ENCODE measurements around the gene GSX1. TPM values are rescaled to one million over a fixed set of nuclear protein-coding genes. Genes with fewer than 3 reads are reported as not detected.
"Not testable (repeated sequence)": the region's sequence is repeated elsewhere in the genome, so short reads cannot be mapped to it uniquely, and the experiment has no call there.

Gene GSX1
- total RNA-seq, 2 experiments from 2014 or later = not detected

DNA sequence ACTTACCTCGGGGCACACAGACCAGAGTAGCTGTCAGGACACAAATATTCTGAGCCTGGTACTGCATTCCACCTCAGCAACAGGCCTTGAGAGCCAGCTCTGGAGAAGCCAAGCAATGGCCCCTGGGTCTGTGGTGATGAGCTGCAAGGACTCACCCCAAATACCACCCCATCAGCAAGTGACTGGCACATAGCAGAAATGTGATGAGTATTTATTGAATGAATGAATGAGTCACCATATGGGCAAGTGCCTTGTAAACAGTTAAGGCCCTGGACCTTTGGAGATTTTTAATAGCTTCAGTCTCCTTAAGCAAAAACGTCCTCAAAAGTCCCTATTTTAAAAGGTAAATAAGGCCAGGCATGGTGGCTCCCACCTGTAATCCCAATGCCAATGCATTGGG, 18.2 kb downstream of the GSX1 start:
- Mint-ChIP-seq H3K9me3 (no peaks in the 10 kb centered on the region), H3K36me3 (ENCODE audit: low read depth) (no peaks in the 10 kb centered on the region), H3K4me1 (ENCODE audit: low read depth) (no peaks in the 10 kb centered on the region), H3K27me3 (peaks cover 84% of the 10 kb centered on the region), H3K4me3 (no peak overlapping the region), H3K27ac (no peak overlapping the region)
- H3K27ac ChIP-seq (ENCODE audit: low read depth in 1 of 2, low read length in 2 of 2) = no peak overlapping the region
- TF ChIP-seq, protein P1, sequence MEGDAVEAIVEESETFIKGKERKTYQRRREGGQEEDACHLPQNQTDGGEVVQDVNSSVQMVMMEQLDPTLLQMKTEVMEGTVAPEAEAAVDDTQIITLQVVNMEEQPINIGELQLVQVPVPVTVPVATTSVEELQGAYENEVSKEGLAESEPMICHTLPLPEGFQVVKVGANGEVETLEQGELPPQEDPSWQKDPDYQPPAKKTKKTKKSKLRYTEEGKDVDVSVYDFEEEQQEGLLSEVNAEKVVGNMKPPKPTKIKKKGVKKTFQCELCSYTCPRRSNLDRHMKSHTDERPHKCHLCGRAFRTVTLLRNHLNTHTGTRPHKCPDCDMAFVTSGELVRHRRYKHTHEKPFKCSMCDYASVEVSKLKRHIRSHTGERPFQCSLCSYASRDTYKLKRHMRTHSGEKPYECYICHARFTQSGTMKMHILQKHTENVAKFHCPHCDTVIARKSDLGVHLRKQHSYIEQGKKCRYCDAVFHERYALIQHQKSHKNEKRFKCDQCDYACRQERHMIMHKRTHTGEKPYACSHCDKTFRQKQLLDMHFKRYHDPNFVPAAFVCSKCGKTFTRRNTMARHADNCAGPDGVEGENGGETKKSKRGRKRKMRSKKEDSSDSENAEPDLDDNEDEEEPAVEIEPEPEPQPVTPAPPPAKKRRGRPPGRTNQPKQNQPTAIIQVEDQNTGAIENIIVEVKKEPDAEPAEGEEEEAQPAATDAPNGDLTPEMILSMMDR (IDR thresholded peaks at IDR 0.05) = no peak
- intact Hi-C loops (cut with DNase I, micrococcal nuclease) = loop anchor here in 1 of 2 experiments (10.0 kb wide), 1 partner anchor 246 kb away; no protein-coding TSS in a partner anchor
- no peaks in the 10 kb centered on the region for H3K9me3 ChIP-seq (ENCODE audit: control insufficient read depth in 1 of 2, insufficient read depth in 1 of 2, low read length in 2 of 2)
- ChIA-PET POLR2A (no interaction called here), CTCF (no interaction called here)
- H3K27me3 ChIP-seq (ENCODE audit: control insufficient read depth in 1 of 2, insufficient read depth in 2 of 2, low read length in 2 of 2) = peaks cover 12% of the 10 kb centered on the region in 2 experiments
- no peaks in the 10 kb centered on the region for H3K36me3 ChIP-seq (ENCODE audit: insufficient read depth, low read length)
- H3K4me1 ChIP-seq (ENCODE audit: insufficient read depth, low read length) = no peaks in the 10 kb centered on the region
- ATAC-seq (ENCODE audit: poor library complexity) (no peak), DNase-seq (no peak)
- no peak overlapping the region for H3K4me3 ChIP-seq (ENCODE audit: low read length)

DNA sequence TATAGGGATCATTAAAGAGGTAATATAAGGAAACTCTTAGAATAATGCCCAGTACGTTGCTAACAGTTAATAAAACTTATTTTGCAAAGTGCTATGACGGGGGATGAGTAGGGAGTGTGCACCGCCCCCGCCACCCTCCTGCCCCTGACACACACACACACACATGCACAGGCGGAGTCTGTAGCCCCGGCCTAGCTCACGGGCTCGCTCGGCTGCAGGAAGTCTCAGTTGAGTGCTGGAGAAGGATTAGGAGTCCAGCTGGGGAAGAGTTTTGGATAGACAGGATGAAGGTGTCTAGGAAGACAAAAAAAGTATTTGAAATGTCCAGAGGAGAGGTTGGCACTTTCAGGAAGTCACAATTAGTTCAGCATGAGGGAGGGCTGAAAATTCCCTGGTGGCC, 21.5 kb downstream of the GSX1 start:
- DNase-seq (no peak), ATAC-seq (ENCODE audit: poor library complexity) (no peak)
- H3K36me3 Mint-ChIP-seq (ENCODE audit: low read depth) = no peaks in the 10 kb centered on the region
- Histone ChIP-seq H3K27me3 (ENCODE audit: control insufficient read depth in 1 of 2, insufficient read depth in 2 of 2, low read length in 2 of 2) (peaks cover 15 to 19% of the 10 kb centered on the region in 2 experiments), H3K4me3 (ENCODE audit: low read length) (no peak overlapping the region), H3K9me3 (ENCODE audit: control insufficient read depth in 1 of 2, insufficient read depth in 1 of 2, low read length in 2 of 2) (no peaks in the 10 kb centered on the region), H3K27ac (ENCODE audit: low read depth in 1 of 2, low read length in 2 of 2) (no peak overlapping the region), H3K36me3 (ENCODE audit: insufficient read depth, low read length) (no peaks in the 10 kb centered on the region), H3K4me1 (ENCODE audit: insufficient read depth, low read length) (no peaks in the 10 kb centered on the region)
- H3K27ac Mint-ChIP-seq = no peak overlapping the region
- H3K27me3 Mint-ChIP-seq = peaks cover 76% of the 10 kb centered on the region
- CTCF ChIA-PET = no interaction called here
- no peaks in the 10 kb centered on the region for H3K4me1 Mint-ChIP-seq (ENCODE audit: low read depth)
- intact Hi-C loops (cut with DNase I, micrococcal nuclease) = loop anchor here in 1 of 2 experiments (10.0 kb wide), 1 partner anchor 249 kb away; no protein-coding TSS in a partner anchor
- H3K9me3 Mint-ChIP-seq = no peaks in the 10 kb centered on the region
- TF ChIP-seq, protein P1 (IDR thresholded peaks at IDR 0.05) = no peak
- H3K4me3 Mint-ChIP-seq = no peak overlapping the region
- POLR2A ChIA-PET = no interaction called here

DNA sequence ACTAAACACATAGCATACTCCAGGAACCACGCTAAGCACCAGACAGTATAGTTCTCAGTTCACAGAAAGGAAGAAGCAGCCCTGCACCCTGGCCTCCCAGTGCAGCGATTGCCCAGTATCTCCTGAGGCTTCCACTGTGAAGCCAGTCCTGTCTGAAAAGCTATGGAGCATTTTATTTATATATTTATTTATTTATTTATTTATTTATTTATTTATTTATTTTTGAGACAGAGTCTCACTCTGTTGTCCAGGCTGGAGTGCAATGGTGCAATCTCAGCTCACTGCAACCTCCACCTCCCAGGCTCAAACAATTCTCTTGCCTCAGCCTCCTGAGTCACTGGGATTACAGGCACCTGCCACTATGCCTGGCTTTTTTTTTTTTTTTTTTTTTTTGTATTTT, 25.5 kb downstream of the GSX1 start:
- intact Hi-C loops (cut with DNase I, micrococcal nuclease) = loop anchor here in 1 of 2 experiments (10.0 kb wide), 1 partner anchor 253 kb away; no protein-coding TSS in a partner anchor
- DNase-seq; H3K4me1 Mint-ChIP-seq (ENCODE audit: low read depth); H3K36me3 Mint-ChIP-seq (ENCODE audit: low read depth); H3K9me3 ChIP-seq (ENCODE audit: control insufficient read depth in 1 of 2, insufficient read depth in 1 of 2, low read length in 2 of 2); H3K9me3 Mint-ChIP-seq; H3K36me3 ChIP-seq (ENCODE audit: insufficient read depth, low read length); H3K4me3 Mint-ChIP-seq; ATAC-seq (ENCODE audit: poor library complexity); H3K27ac ChIP-seq (ENCODE audit: low read depth in 1 of 2, low read length in 2 of 2); POLR2A ChIA-PET; H3K27ac Mint-ChIP-seq; H3K4me1 ChIP-seq (ENCODE audit: insufficient read depth, low read length); H3K4me3 ChIP-seq (ENCODE audit: low read length): not testable (repeated sequence)
- H3K27me3 ChIP-seq (ENCODE audit: control insufficient read depth in 1 of 2, insufficient read depth in 2 of 2, low read length in 2 of 2) = peaks cover 42 to 54% of the 10 kb centered on the region in 2 experiments
- CTCF ChIA-PET = interaction anchor here (0.6 to 0.7 kb wide), 2 partner anchors 250 to 1735 kb away, joined by 3 read pairs; no protein-coding TSS in a partner anchor
- peaks cover 81% of the 10 kb centered on the region for H3K27me3 Mint-ChIP-seq
